IPS-15b (cell line): ENCODE data around the gene RARB.

Experiments
- H3K27me3 ChIP-seq: one replicate; pipeline ENCODE4 v1.6.1; 2013; ENCODE audit warnings: low read length; ENCODE audit not compliant: control insufficient read depth, insufficient read depth
- H3K36me3 ChIP-seq: one replicate; pipeline ENCODE4 v1.6.1; 2013; ENCODE audit warnings: low read length; ENCODE audit not compliant: control insufficient read depth, insufficient read depth
- H3K4me1 ChIP-seq: one replicate; pipeline ENCODE4 v1.6.1; 2013; ENCODE audit warnings: mild to moderate bottlenecking, low read length; ENCODE audit not compliant: control insufficient read depth, insufficient read depth
- H3K4me3 ChIP-seq: one replicate; pipeline ENCODE4 v1.5.1; 2013; ENCODE audit warnings: low read depth, low read length
- H3K9ac ChIP-seq: one replicate; pipeline ENCODE4 v1.6.1; 2013; ENCODE audit warnings: low read depth, mild to moderate bottlenecking, low read length
- H3K9me3 ChIP-seq: one replicate; pipeline ENCODE4 v1.6.1; 2013; ENCODE audit warnings: mild to moderate bottlenecking, low read length; ENCODE audit not compliant: control insufficient read depth, insufficient read depth

RARB gene

GRCh38 chr3:25587094-25587493 lies 159.0 kb downstream of the RARB start:
- H3K4me3 ChIP-seq = no peak overlapping the region
- H3K4me1 ChIP-seq = no peaks in the 10 kb centered on the region
- no peak overlapping the region for H3K9ac ChIP-seq
- H3K36me3 ChIP-seq = no peaks in the 10 kb centered on the region
- no peaks in the 10 kb centered on the region for H3K27me3 ChIP-seq
- H3K9me3 ChIP-seq = no peaks in the 10 kb centered on the region

- peaks cover 4% of the 10 kb centered on the region for H3K4me1 ChIP-seq
- no peaks in the 10 kb centered on the region for H3K36me3 ChIP-seq
- H3K27me3 ChIP-seq = no peaks in the 10 kb centered on the region
- no peak overlapping the region for H3K4me3 ChIP-seq
- H3K9ac ChIP-seq = no peak overlapping the region
- H3K9me3 ChIP-seq = no peaks in the 10 kb centered on the region
Observed at GRCh38 chr3:25587526-25587925, 159.5 kb downstream of the RARB start.

GRCh38 chr3:25587975-25588374 lies 159.9 kb downstream of the RARB start:
- no peak overlapping the region for H3K4me3 ChIP-seq
- H3K36me3 ChIP-seq = no peaks in the 10 kb centered on the region
- H3K9ac ChIP-seq = no peak overlapping the region
- no peaks in the 10 kb centered on the region for H3K27me3 ChIP-seq
- peaks cover 8% of the 10 kb centered on the region for H3K4me1 ChIP-seq
- no peaks in the 10 kb centered on the region for H3K9me3 ChIP-seq

DNA sequence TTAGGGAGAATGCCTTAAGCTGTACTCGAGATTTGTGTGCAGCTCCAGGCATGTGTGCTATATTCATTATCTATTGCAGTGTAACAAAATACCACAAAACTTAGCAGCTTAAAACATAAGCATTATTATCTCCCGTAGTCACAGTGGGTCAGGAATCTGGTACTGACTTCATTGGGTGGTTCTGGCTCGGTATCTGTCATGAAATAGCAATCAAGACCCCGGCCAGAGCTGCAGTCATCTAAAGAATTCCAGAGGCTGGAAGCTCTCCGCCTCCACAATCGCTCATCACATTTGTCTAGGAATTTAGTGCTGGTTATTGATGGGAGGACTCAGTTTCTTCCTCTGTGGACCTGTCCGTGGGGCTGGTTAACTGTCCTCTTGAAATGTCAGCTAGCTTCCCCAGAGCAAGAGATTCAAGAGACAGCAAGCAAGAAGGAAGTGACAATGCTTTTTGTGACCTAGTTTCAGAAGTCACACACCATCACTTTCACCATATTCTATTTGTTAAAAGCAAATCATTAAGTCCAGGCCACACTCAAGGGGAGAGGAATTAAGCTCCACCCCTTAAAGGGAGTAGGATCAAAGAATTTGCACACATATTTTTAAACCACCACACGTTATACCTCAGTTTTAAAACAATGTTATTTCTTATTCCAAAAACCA lies 160.5 kb downstream of the RARB start:
- no peak overlapping the region for H3K9ac ChIP-seq
- no peaks in the 10 kb centered on the region for H3K27me3 ChIP-seq
- no peaks in the 10 kb centered on the region for H3K9me3 ChIP-seq
- H3K4me1 ChIP-seq = peaks cover 8% of the 10 kb centered on the region
- no peaks in the 10 kb centered on the region for H3K36me3 ChIP-seq
- no peak overlapping the region for H3K4me3 ChIP-seq

DNA sequence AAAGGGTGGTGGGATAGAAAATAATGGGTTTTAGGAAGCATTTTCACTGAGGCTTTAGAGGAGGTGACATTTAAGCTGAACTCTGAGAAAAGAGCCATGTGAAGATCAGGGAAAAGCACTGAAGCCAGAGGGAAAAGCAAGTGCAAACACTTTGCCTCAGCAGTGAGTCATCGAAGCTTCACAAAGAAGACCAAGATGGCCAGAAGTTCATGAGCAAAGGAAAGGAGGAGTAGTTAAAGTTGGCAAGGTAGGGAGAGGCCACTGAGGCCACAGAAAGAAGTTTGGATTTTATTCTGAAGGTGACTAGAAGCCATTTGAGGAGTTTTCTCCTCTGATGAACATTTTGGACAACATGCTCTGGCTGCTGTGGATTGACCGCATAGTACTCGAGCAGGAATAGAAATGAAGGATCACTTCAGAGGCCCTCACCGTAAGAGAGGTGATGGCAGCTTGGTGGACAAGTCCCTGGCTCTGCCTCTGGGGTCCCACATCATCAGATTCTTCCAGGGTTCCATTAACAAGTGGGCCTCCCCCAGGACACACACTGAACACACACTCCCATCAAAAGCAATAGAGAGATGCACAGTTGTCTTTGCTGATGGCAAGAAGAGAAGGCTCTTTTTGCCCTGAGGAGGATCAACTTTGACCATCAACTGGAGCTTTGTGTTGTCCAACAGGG lies 161.2 kb downstream of the RARB start:
- Histone ChIP-seq H3K36me3 (no peaks in the 10 kb centered on the region), H3K4me3 (no peak overlapping the region), H3K9ac (no peak overlapping the region), H3K9me3 (no peaks in the 10 kb centered on the region), H3K27me3 (no peaks in the 10 kb centered on the region), H3K4me1 (peaks cover 8% of the 10 kb centered on the region)

DNA sequence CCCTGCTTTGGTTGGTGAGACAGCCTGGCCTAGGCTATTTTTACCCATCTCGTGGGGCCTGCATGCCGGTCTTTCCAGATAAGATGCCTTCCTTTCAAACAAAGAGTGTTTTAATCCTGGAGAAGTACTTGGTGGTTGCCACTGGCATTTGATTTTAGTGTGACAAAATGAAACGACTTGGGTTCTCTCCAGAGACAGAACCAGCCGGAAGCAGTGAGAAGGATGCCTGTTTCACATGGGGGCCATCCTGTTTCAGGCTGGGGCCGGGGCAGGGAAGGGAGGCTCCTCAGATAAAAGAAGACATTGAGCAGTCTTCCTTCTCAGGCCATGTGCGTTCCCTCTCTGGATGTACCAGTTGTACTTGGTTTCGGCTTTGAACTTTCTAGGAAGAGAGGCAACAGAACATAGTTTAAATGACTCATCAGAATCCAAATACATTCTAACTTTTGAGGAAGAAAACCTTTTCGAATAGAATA lies 161.8 kb downstream of the RARB start:
- Histone ChIP-seq H3K4me3 (no peak overlapping the region), H3K9ac (no peak overlapping the region), H3K27me3 (no peaks in the 10 kb centered on the region), H3K4me1 (peaks cover 8% of the 10 kb centered on the region), H3K9me3 (no peaks in the 10 kb centered on the region), H3K36me3 (no peaks in the 10 kb centered on the region)

DNA sequence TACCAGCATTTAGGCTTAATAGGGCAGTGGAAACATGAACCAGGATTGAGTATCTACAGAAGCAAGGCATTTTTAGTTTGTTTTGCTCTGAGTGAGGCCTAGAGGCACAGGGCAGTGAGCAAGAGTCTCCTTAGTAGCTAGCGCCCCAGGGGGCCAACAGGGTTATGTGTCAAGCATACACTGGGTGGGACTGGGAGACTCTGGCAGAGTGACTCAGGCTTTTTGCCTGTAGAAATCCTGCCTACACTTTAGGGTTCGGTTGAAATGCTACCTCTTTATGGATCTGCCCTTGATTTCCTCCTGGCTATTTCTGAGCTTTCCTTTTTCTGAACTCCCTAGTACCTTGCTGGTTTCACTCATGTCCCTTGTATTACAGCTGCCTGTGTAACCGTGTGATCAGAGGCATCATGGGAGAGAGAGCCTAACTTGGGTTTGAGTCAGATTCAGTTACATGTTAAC lies 164.5 kb downstream of the RARB start:
- H3K9ac ChIP-seq = no peak overlapping the region
- H3K9me3 ChIP-seq = no peaks in the 10 kb centered on the region
- no peaks in the 10 kb centered on the region for H3K27me3 ChIP-seq
- H3K4me3 ChIP-seq = no peak overlapping the region
- peaks cover 8% of the 10 kb centered on the region for H3K4me1 ChIP-seq
- H3K36me3 ChIP-seq = no peaks in the 10 kb centered on the region

DNA sequence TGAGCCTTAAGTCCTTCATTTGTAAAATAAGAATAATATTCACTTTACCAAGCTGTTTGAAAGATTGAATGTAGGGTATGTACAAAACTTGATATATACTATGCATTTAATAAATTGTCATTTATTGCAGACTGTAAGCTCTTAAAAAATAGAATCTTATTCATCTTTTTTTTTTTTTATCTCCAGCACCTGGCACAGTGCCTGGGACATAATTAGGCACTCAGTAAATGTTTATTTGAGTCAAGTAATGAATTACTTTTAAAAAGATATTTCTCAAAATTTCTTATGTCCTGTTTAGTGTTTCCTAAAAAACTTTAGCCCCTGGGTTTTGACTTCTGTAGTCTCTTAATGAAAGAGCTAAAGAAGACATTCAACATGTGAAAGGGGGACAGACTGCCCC lies 164.9 kb downstream of the RARB start:
- H3K4me3 ChIP-seq = no peak overlapping the region
- H3K9ac ChIP-seq = no peak overlapping the region
- H3K9me3 ChIP-seq = no peaks in the 10 kb centered on the region
- no peaks in the 10 kb centered on the region for H3K27me3 ChIP-seq
- peaks cover 8% of the 10 kb centered on the region for H3K4me1 ChIP-seq
- no peaks in the 10 kb centered on the region for H3K36me3 ChIP-seq

GRCh38 chr3:25594007-25594502 lies 166.0 kb downstream of the RARB start:
- Histone ChIP-seq H3K4me1 (peaks cover 8% of the 10 kb centered on the region), H3K9me3 (no peaks in the 10 kb centered on the region), H3K27me3 (no peaks in the 10 kb centered on the region), H3K36me3 (no peaks in the 10 kb centered on the region), H3K4me3 (no peak overlapping the region), H3K9ac (no peak overlapping the region)

DNA sequence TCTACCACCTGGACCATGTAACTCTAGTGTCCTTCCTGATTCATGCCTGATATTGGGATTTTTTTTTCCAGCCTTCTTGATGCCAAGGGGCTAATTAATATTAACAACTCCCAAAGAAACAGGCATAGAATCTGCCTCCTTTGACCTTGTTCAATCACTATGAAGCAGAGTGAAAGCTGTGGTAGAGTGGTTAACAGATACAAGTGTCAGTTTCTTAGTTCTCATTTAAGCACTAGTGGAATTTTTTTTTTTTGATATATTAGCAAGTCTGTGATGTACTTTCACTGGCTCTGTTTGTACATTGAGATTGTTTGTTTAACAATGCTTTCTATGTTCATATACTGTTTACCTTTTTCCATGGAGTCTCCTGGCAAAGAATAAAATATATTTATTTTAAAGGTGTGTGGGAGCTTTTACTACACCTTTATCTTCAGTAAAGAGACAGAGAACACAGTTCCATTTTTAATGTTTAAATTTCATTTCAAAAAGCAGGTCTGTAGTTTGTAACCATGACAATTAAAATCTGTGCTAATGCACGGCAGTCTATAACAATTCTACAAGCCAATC lies 169.6 kb downstream of the RARB start:
- H3K9ac ChIP-seq = no peak overlapping the region
- H3K4me3 ChIP-seq = no peak overlapping the region
- H3K27me3 ChIP-seq = no peaks in the 10 kb centered on the region
- H3K9me3 ChIP-seq = no peaks in the 10 kb centered on the region
- H3K4me1 ChIP-seq = peaks cover 3% of the 10 kb centered on the region
- H3K36me3 ChIP-seq = no peaks in the 10 kb centered on the region

GRCh38 chr3:25603703-25604102 lies 175.6 kb downstream of the RARB start:
- H3K9ac ChIP-seq = no peak overlapping the region
- H3K36me3 ChIP-seq = no peaks in the 10 kb centered on the region
- H3K4me1 ChIP-seq = no peaks in the 10 kb centered on the region
- no peaks in the 10 kb centered on the region for H3K9me3 ChIP-seq
- H3K27me3 ChIP-seq = no peaks in the 10 kb centered on the region
- no peak overlapping the region for H3K4me3 ChIP-seq
